ENCODE results near the gene TP73.

GRCh38 chr1:3644273-3644672 lies 8.0 kb upstream of the TP73 start:
- TF ChIP-seq CTCF (IDR thresholded peaks at IDR 0.05; ENCODE audit: low read depth, low read length, poor library complexity, severe bottlenecking) (no peak), EZH2phosphoT487 (IDR thresholded peaks at IDR 0.05; ENCODE audit: borderline replicate concordance, low read length) (no peak)

Measured in DOHH2 (cell line).